D721Med (cell line): ENCODE measurements around the gene KIF3A.

Experiments
- DNase-seq: peaks from one replicate; pipeline ENCODE4 v3.0.0; 2011; ENCODE audit warnings: low spot score; ENCODE audit not compliant: insufficient read length
- FAIRE-seq: peaks from 2 replicates; lab custom pipeline; 2011; peaks lifted over from hg19 to GRCh38; lab: Jason Lieb, UNC
- CTCF ChIP-seq: IDR thresholded peaks from 2 replicates; pipeline ENCODE4 v1.5.1; 2012; ENCODE audit warnings: mild to moderate bottlenecking, control low read depth; ENCODE audit not compliant: insufficient read depth; ENCODE audit errors: missing control alignments

KIF3A gene

GRCh38 chr5:132748522-132749000 lies 11.2 kb upstream of the KIF3A start:
- DNase-seq (no peak), FAIRE-seq (no peak)
- no peak for TF ChIP-seq CTCF

GRCh38 chr5:132747616-132748440 lies 10.5 kb upstream of the KIF3A start:
- no peak for DNase-seq
- no peak for FAIRE-seq

GRCh38 chr5:132746954-132747615 lies 9.7 kb upstream of the KIF3A start, which contains the start of gene CCNI2:
Gene CCNI2 (plus strand): TSS chr5:132747426. CDS start chr5:132747496, 70 bp downstream.
- TF ChIP-seq CTCF = peak; percentile 33
- FAIRE-seq (no peak), DNase-seq (no peak)

More at GRCh38 chr5:132747616-132748440, 10.5 kb upstream of the KIF3A start:
- no peak for TF ChIP-seq CTCF

- FAIRE-seq (no peak), DNase-seq (no peak)
- no peak for TF ChIP-seq CTCF
These were observed 9.2 kb upstream of the KIF3A start for GRCh38 chr5:132746592-132746953.

GRCh38 chr5:132744659-132745058 lies 7.3 kb upstream of the KIF3A start:
- FAIRE-seq (no peak), DNase-seq (no peak)

GRCh38 chr5:132742626-132743025 lies 5.3 kb upstream of the KIF3A start:
- DNase-seq (no peak), FAIRE-seq (no peak)
- TF ChIP-seq CTCF = no peak

More at GRCh38 chr5:132744659-132745058, 7.3 kb upstream of the KIF3A start:
- TF ChIP-seq CTCF = no peak
